H1 (cell line): ENCODE measurements around the gene ACAD11. TPM values are rescaled to one million over a fixed set of nuclear protein-coding genes. Genes with fewer than 3 reads are reported as not detected.

Experiments used
- CTCF ChIA-PET: fragments of 300-600 bp; sonication (Branson Sonifier 250); formaldehyde crosslinking; loops from one replicate; lab custom pipeline; 2021; ENCODE audit not compliant: partially characterized antibody; lab: Charles Lee
- POLR2A ChIA-PET: fragments of 300-600 bp; sonication (Branson Sonifier 250); formaldehyde crosslinking; loops from one replicate; lab custom pipeline; 2021; ENCODE audit warnings: inconsistent platforms; ENCODE audit not compliant: partially characterized antibody; lab: Charles Lee
- DNase-seq, 2 experiments: peaks; one replicate each; pipeline versions ENCODE4 v3.0.0 to v3.0.0-alpha.2; 2010 to 2022; ENCODE audit warnings: low spot score in 2 of 2, low read depth in 1 of 2, mixed read lengths in 1 of 2
- FAIRE-seq: peaks from 2 replicates; lab custom pipeline; 2011; peaks lifted over from hg19 to GRCh38; lab: Jason Lieb, UNC
- H2AFZ ChIP-seq: 2 replicates; pipeline ENCODE4 v1.8.1; 2012; ENCODE audit warnings: low read length, inconsistent platforms
- H2AK5ac ChIP-seq: 2 replicates; pipeline ENCODE4 v1.6.1; 2013; ENCODE audit warnings: low read depth, low read length
- H2BK120ac ChIP-seq: replicated peaks from 2 replicates; pipeline ENCODE3; 2013; ENCODE audit warnings: low read depth, low read length, inconsistent platforms
- H2BK12ac ChIP-seq: 2 replicates; pipeline ENCODE4 v1.6.1; 2013; ENCODE audit warnings: low read depth, low read length
- H2BK15ac ChIP-seq: 2 replicates; pipeline ENCODE4 v1.6.1; 2013; ENCODE audit warnings: low read length
- H2BK20ac ChIP-seq: 2 replicates; pipeline ENCODE4 v1.6.1; 2013; ENCODE audit warnings: low read length
- H2BK5ac ChIP-seq: 2 replicates; pipeline ENCODE4 v1.6.1; 2013; ENCODE audit warnings: low read depth, low read length
- H3K14ac ChIP-seq: 2 replicates; pipeline ENCODE4 v1.6.1; 2013; ENCODE audit warnings: inconsistent platforms; ENCODE audit not compliant: insufficient read length
- H3K18ac ChIP-seq: 2 replicates; pipeline ENCODE4 v1.6.1; 2013; ENCODE audit warnings: low read length; ENCODE audit errors: extremely low read depth
- H3K23ac ChIP-seq: 2 replicates; pipeline ENCODE4 v1.6.1; 2013; ENCODE audit warnings: inconsistent platforms; ENCODE audit not compliant: insufficient read length
- H3K23me2 ChIP-seq: 2 replicates; pipeline ENCODE4 v1.6.1; 2013; ENCODE audit warnings: low read depth, low read length
- H3K27ac ChIP-seq: 2 replicates; pipeline ENCODE4 v1.6.1; 2011; ENCODE audit warnings: low read depth, low read length, inconsistent platforms
- H3K27me3 ChIP-seq, 4 experiments: replicated peaks in 1 of 4; 1 replicate in 1 of 4; 2 replicates in 3 of 4; pipeline versions ENCODE4 v1.6.1 to v1.8.1; 2011 to 2013; ENCODE audit warnings: low read length in 3 of 4, mild to moderate bottlenecking in 3 of 4, inconsistent platforms in 2 of 4, mixed read lengths in 2 of 4, moderate library complexity in 1 of 4; ENCODE audit not compliant: control insufficient read depth in 3 of 4, insufficient read depth in 3 of 4; ENCODE audit errors: extremely low read depth in 1 of 4
- H3K36me3 ChIP-seq, 4 experiments: 2 replicates each; pipeline versions ENCODE4 v1.6.1 to v1.8.1; 2011 to 2013; ENCODE audit warnings: mild to moderate bottlenecking in 4 of 4, low read length in 3 of 4, moderate library complexity in 2 of 4, control low read depth in 1 of 4, inconsistent platforms in 1 of 4; ENCODE audit not compliant: insufficient read depth in 4 of 4, control insufficient read depth in 2 of 4
- H3K4ac ChIP-seq: replicated peaks from 2 replicates; pipeline ENCODE3; 2013; ENCODE audit warnings: low read length, low read depth, mixed read lengths, inconsistent platforms; ENCODE audit not compliant: insufficient read length
- H3K4me1 ChIP-seq, 4 experiments: replicated peaks in 1 of 4; 1 replicate in 1 of 4; 2 replicates in 3 of 4; pipeline versions ENCODE4 v1.6.1 to v1.8.1; 2011 to 2013; ENCODE audit warnings: low read length in 3 of 4, inconsistent platforms in 2 of 4, mixed read lengths in 1 of 4; ENCODE audit not compliant: insufficient read depth in 4 of 4, control insufficient read depth in 3 of 4
- H3K4me2 ChIP-seq, 2 experiments: 2 replicates each; pipeline versions ENCODE4 v1.6.1 to v1.8.1; 2011 to 2013; ENCODE audit warnings: low read depth in 2 of 2, low read length in 2 of 2, control low read depth in 1 of 2, inconsistent platforms in 1 of 2, mild to moderate bottlenecking in 1 of 2; ENCODE audit not compliant: insufficient read depth in 1 of 2
- H3K4me3 ChIP-seq, 4 experiments: fragments of 200-600, 300-600 bp in 1 of 4; sonication (generic), shearing (Covaris generic), sonication (Bioruptor Twin) in 1 of 4; 2 replicates each; pipeline versions ENCODE4 v1.5.1 to v1.8.1; 2011 to 2016; ENCODE audit warnings: low read length in 4 of 4, low read depth in 3 of 4, control low read depth in 2 of 4, inconsistent platforms in 2 of 4, mild to moderate bottlenecking in 2 of 4, mixed read lengths in 1 of 4, moderate library complexity in 1 of 4; ENCODE audit not compliant: insufficient read depth in 2 of 4; ENCODE audit errors: extremely low read depth in 1 of 4
- H3K56ac ChIP-seq: replicated peaks from 2 replicates; pipeline ENCODE3; 2013; ENCODE audit warnings: low read depth, mild to moderate bottlenecking, mixed read lengths, low read length, inconsistent platforms; ENCODE audit not compliant: insufficient read length
- H3K79me1 ChIP-seq: 2 replicates; pipeline ENCODE4 v1.6.1; 2013; ENCODE audit warnings: low read depth, low read length, control low read depth
- H3K79me2 ChIP-seq, 2 experiments: 2 replicates each; pipeline versions ENCODE4 v1.6.1 to v1.8.1; 2012 to 2013; ENCODE audit warnings: low read length in 2 of 2, mild to moderate bottlenecking in 2 of 2, inconsistent platforms in 1 of 2; ENCODE audit not compliant: insufficient read depth in 2 of 2, control insufficient read depth in 1 of 2
- H3K9ac ChIP-seq, 4 experiments: replicated peaks in 1 of 4; 1 replicate in 1 of 4; 2 replicates in 3 of 4; pipeline versions ENCODE4 v1.6.1 to v1.8.1; 2011 to 2013; ENCODE audit warnings: low read depth in 3 of 4, low read length in 3 of 4, control low read depth in 2 of 4, mild to moderate bottlenecking in 2 of 4, moderate library complexity in 2 of 4, inconsistent platforms in 1 of 4; ENCODE audit errors: extremely low read depth in 1 of 4
- H3K9me3 ChIP-seq, 2 experiments: 2 replicates each; pipeline versions ENCODE4 v1.6.1 to v1.8.1; 2012 to 2013; ENCODE audit warnings: mild to moderate bottlenecking in 2 of 2, moderate library complexity in 2 of 2, control low read depth in 1 of 2, inconsistent platforms in 1 of 2, low read depth in 1 of 2, low read length in 1 of 2, mixed read lengths in 1 of 2; ENCODE audit not compliant: insufficient read depth in 2 of 2
- H4K20me1 ChIP-seq, 2 experiments: replicated peaks in 1 of 2; 2 replicates each; pipeline versions ENCODE3 to v1.8.1; 2011 to 2013; ENCODE audit warnings: inconsistent platforms in 2 of 2, low read length in 2 of 2, mild to moderate bottlenecking in 1 of 2; ENCODE audit not compliant: insufficient read depth in 2 of 2, control insufficient read depth in 1 of 2
- H4K5ac ChIP-seq: 2 replicates; pipeline ENCODE4 v1.6.1; 2013; ENCODE audit warnings: low read length, low read depth, mixed read lengths, inconsistent platforms; ENCODE audit not compliant: insufficient read length
- H4K8ac ChIP-seq: 2 replicates; pipeline ENCODE4 v1.8.0; 2013; ENCODE audit warnings: mild to moderate bottlenecking, moderate library complexity, low read length, inconsistent platforms; ENCODE audit not compliant: insufficient read depth; ENCODE audit errors: extremely low read depth
- H4K91ac ChIP-seq: replicated peaks from 2 replicates; pipeline ENCODE3; 2013; ENCODE audit warnings: low read length, mixed read lengths, inconsistent platforms; ENCODE audit not compliant: insufficient read length
- ASH2L ChIP-seq: fragments of 200-600, 300-600 bp; sonication (generic); IDR thresholded peaks from one replicate; pipeline ENCODE4 v1.7.1; 2017; ENCODE audit warnings: low read length
- E2F6 ChIP-seq: IDR thresholded peaks from 2 replicates; pipeline ENCODE4 v1.6.1; 2012; ENCODE audit warnings: inconsistent platforms
- GABPA ChIP-seq: IDR thresholded peaks from 2 replicates; pipeline ENCODE4 v1.6.1; 2011; ENCODE audit warnings: mild to moderate bottlenecking, low read length, moderate library complexity, borderline replicate concordance; ENCODE audit not compliant: insufficient read depth
- HDAC2 ChIP-seq, 2 experiments: fragments of 300-600 bp in 1 of 2; sonication (generic) in 1 of 2; IDR thresholded peaks; 2 replicates each; pipeline ENCODE4 v1.6.1; 2011 to 2012; ENCODE audit warnings: low read depth in 2 of 2, low read length in 2 of 2, mild to moderate bottlenecking in 2 of 2, moderate library complexity in 2 of 2, borderline replicate concordance in 1 of 2, inconsistent platforms in 1 of 2
- JUND ChIP-seq: IDR thresholded peaks from 2 replicates; pipeline ENCODE4 v1.6.1; 2011; ENCODE audit warnings: mild to moderate bottlenecking, improper control_type of control experiment, low read length
- MAFK ChIP-seq: IDR thresholded peaks from 2 replicates; pipeline ENCODE4 v1.6.1; 2012; ENCODE audit warnings: low read depth, mild to moderate bottlenecking, improper control_type of control experiment, low read length
- MAX ChIP-seq: IDR thresholded peaks from 2 replicates; pipeline ENCODE4 v1.6.1; 2012; ENCODE audit warnings: inconsistent platforms
- PHF8 ChIP-seq: fragments of 200-600 bp; sonication (generic); conservative IDR thresholded peaks from 2 replicates; pipeline ENCODE4 v1.7.1; 2012; ENCODE audit warnings: low read depth, mild to moderate bottlenecking, inconsistent platforms, low read length, moderate library complexity
- POLR2A ChIP-seq, 2 experiments: IDR thresholded peaks; 1 replicate in 1 of 2; 2 replicates in 1 of 2; pipeline ENCODE4 v1.6.1; 2011; ENCODE audit warnings: low read depth in 2 of 2, low read length in 2 of 2, mild to moderate bottlenecking in 2 of 2; ENCODE audit errors: control extremely low read depth in 1 of 2
- RBBP5 ChIP-seq: IDR thresholded peaks from 2 replicates; pipeline ENCODE4 v1.7.1; 2012; ENCODE audit warnings: low read depth, mild to moderate bottlenecking, inconsistent platforms, low read length, moderate library complexity, borderline replicate concordance
- RNF2 ChIP-seq: fragments of 200-900, 300-1000 bp; sonication (generic); IDR thresholded peaks from 2 replicates; pipeline ENCODE4 v1.7.1; 2016; ENCODE audit warnings: borderline replicate concordance, low read depth, mild to moderate bottlenecking, antibody characterized with exemption, low read length; ENCODE audit not compliant: poor library complexity, severe bottlenecking; ENCODE audit errors: missing control alignments
- SIN3A ChIP-seq, 2 experiments: IDR thresholded peaks in 1 of 2; conservative IDR thresholded peaks in 1 of 2; 2 replicates each; pipeline ENCODE4 v1.6.1; 2011 to 2012; ENCODE audit warnings: low read length in 2 of 2, improper control_type of control experiment in 1 of 2, low read depth in 1 of 2, mild to moderate bottlenecking in 1 of 2
- SUZ12 ChIP-seq: fragments of 200-600 bp; sonication (generic); IDR thresholded peaks from 2 replicates; pipeline ENCODE4 v1.6.1; 2012; ENCODE audit warnings: mild to moderate bottlenecking, inconsistent platforms, low read length, moderate library complexity, mixed read lengths
- TEAD4 ChIP-seq: IDR thresholded peaks from 2 replicates; pipeline ENCODE4 v1.6.1; 2012; ENCODE audit warnings: low read depth, low read length, inconsistent platforms, mixed read lengths
- polyA plus RNA-seq, 7 experiments: library from polyadenylated mRNA; depleted of rRNA in 3 of 7; stranded (reverse) in 5 of 7; unstranded in 2 of 7; fragments of >200 nt in 5 of 7; fragments of 200-250 nt in 2 of 7; gene quantifications; 1 replicate in 5 of 7; 2 replicates in 1 of 7; 4 replicates in 1 of 7; pipeline versions ENCODE4 v1.2.1 to v1.2.3, GENCODE V29; 2011 to 2013; ENCODE audit warnings: missing spikeins in 2 of 7, mixed read lengths in 2 of 7
- total RNA-seq: library from RNA; stranded (reverse); fragmentation: NEBNext Ultra II Directional; extraction: Animal tissue kit (Norgen Biotek cat#: 25700); gene quantifications from 2 replicates; pipeline ENCODE4 v1.2.1, GENCODE V29; 2021

The ACAD11 gene
- total and polyA plus RNA-seq, 2 of the 8 experiments (the other 6 are each of a cell fraction or from before 2014, with no cell fraction given), result 5.5 to 11.0 TPM

- Histone ChIP-seq H3K27me3 (no peaks in the 10 kb centered on the region), H3K27ac (no peak overlapping the region), H3K4ac (no peak overlapping the region), H3K4me3 (no peak overlapping the region), H3K9ac (no peak overlapping the region), H4K8ac (no peak overlapping the region), H2BK20ac (no peak overlapping the region), H2AFZ (no peak overlapping the region), H4K91ac (no peak overlapping the region), H4K20me1 (no peaks in the 10 kb centered on the region), H3K18ac (no peak overlapping the region), H2AK5ac (no peak overlapping the region), H3K4me1 (no peaks in the 10 kb centered on the region), H3K23ac (no peak overlapping the region), H3K23me2 (no peaks in the 10 kb centered on the region), H2BK15ac (no peak overlapping the region), H2BK12ac (no peak overlapping the region), H3K14ac (no peak overlapping the region), H2BK5ac (no peak overlapping the region), H3K79me1 (no peaks in the 10 kb centered on the region), H3K4me2 (no peak overlapping the region), H3K9me3 (no peaks in the 10 kb centered on the region), H4K5ac (no peak overlapping the region), H3K36me3 (peaks cover 0 to 5% (median 1%) of the 10 kb centered on the region in 4 experiments; a peak in 1 of 8 replicates), H3K56ac (no peak overlapping the region), H2BK120ac (no peak overlapping the region), H3K79me2 (no peaks in the 10 kb centered on the region)
- FAIRE-seq (no peak), DNase-seq (no peak)
- ChIA-PET POLR2A (no interaction called here), CTCF (interaction anchor here (0.9 to 6.7 kb wide), 4 partner anchors 78 to 110 kb away, joined by 3 to 163 read pairs (median 3); no protein-coding TSS in a partner anchor)
- TF ChIP-seq RNF2 (no peak), RBBP5 (no peak), E2F6 (no peak), SUZ12 (no peak), TEAD4 (no peak), GABPA (no peak), PHF8 (no peak), HDAC2 (IDR thresholded peaks at IDR 0.05; ENCODE audit: borderline replicate concordance in 1 of 2, low read depth in 2 of 2, low read length in 2 of 2) (no peak), SIN3A (conservative IDR thresholded peaks at IDR 0.05 in 1 of 2, IDR thresholded peaks at IDR 0.05 in 1 of 2; ENCODE audit: low read depth in 1 of 2, low read length in 2 of 2) (no peak), JUND (no peak), ASH2L (no peak), MAFK (no peak), POLR2A (IDR thresholded peaks at IDR 0.05; ENCODE audit: control extremely low read depth in 1 of 2, low read depth in 2 of 2, low read length in 2 of 2) (no peak), MAX (no peak)
These were observed 20.9 kb downstream of the ACAD11 start for GRCh38 chr3:132638706-132639105.
